DMS53 (cell line): ENCODE measurements around the gene TUT4.
A peak's percentile ranks its signal among the peaks of the same experiment; 100 is the strongest.

ENCODE experiments used
- DNase-seq: peaks from one replicate; lab custom pipeline; 2025; lab: John Stamatoyannopoulos, UW

The TUT4 gene

GRCh38 chr1:52472384-52472783 lies 80.5 kb downstream of the TUT4 start:
- no peak for DNase-seq

- no peak for DNase-seq
Observed at GRCh38 chr1:52469108-52469507, 83.8 kb downstream of the TUT4 start.

- DNase-seq: no peak
Observed at GRCh38 chr1:52463891-52464290, 89.0 kb downstream of the TUT4 start.

- DNase-seq: no peak
Observed at GRCh38 chr1:52461821-52462220, 91.1 kb downstream of the TUT4 start.

- DNase-seq: no peak
Observed at GRCh38 chr1:52460694-52461093, 92.2 kb downstream of the TUT4 start.

GRCh38 chr1:52455686-52456085 lies 97.2 kb downstream of the TUT4 start:
- no peak for DNase-seq

- DNase-seq: no peak
Observed at GRCh38 chr1:52454779-52455178, 98.1 kb downstream of the TUT4 start.

- DNase-seq: no peak
Observed at GRCh38 chr1:52454127-52454526, 98.8 kb downstream of the TUT4 start.

- no peak for DNase-seq
Observed at GRCh38 chr1:52444463-52444862, 108.4 kb downstream of the TUT4 start.

GRCh38 chr1:52439976-52440375 lies 112.9 kb downstream of the TUT4 start:
- no peak for DNase-seq

GRCh38 chr1:52436817-52437216 lies 116.1 kb downstream of the TUT4 start:
- DNase-seq: peak; percentile 83

GRCh38 chr1:52435650-52436049 lies 117.2 kb downstream of the TUT4 start:
- no peak for DNase-seq

GRCh38 chr1:52435211-52435610 lies 117.7 kb downstream of the TUT4 start:
- no peak for DNase-seq

GRCh38 chr1:52432807-52433206 lies 120.1 kb downstream of the TUT4 start:
- DNase-seq: no peak

- no peak for DNase-seq
Observed at GRCh38 chr1:52427152-52427551, 125.7 kb downstream of the TUT4 start.

GRCh38 chr1:52426371-52426770 lies 126.5 kb downstream of the TUT4 start:
- DNase-seq: no peak

- DNase-seq: no peak
Observed at GRCh38 chr1:52424813-52425212, 128.1 kb downstream of the TUT4 start.

- DNase-seq: no peak
Observed at GRCh38 chr1:52424231-52424636, 128.7 kb downstream of the TUT4 start.

- no peak for DNase-seq
Observed at GRCh38 chr1:52423771-52424170, 129.1 kb downstream of the TUT4 start.

GRCh38 chr1:52423055-52423454 lies 129.8 kb downstream of the TUT4 start:
- DNase-seq: no peak

- no peak for DNase-seq
Observed at GRCh38 chr1:52420713-52421112, 132.2 kb downstream of the TUT4 start.

GRCh38 chr1:52416811-52417210 lies 136.1 kb downstream of the TUT4 start:
- DNase-seq: no peak

GRCh38 chr1:52414942-52415341 lies 137.9 kb downstream of the TUT4 start:
- no peak for DNase-seq

- DNase-seq: peak; percentile 28
Observed at GRCh38 chr1:52413410-52413989, 139.4 kb downstream of the TUT4 start.

- no peak for DNase-seq
Observed at GRCh38 chr1:52404975-52405338, 147.9 kb downstream of the TUT4 start.
